Heart left ventricle (tissue), 16 donors: ENCODE measurements around the gene PDE3A. TPM values are rescaled to one million over a fixed set of nuclear protein-coding genes. Genes with fewer than 3 reads are reported as not detected.

ENCODE experiments used
- ATAC-seq, 4 donors: fragments of 200-7000 bp; cut with Tn5 transposase; one replicate each; pipeline ENCODE4 v1.9.1; 2020 to 2022; ENCODE audit warnings: moderate library complexity in 4 of 4, mild to moderate bottlenecking in 3 of 4, moderate number of reproducible peaks in 1 of 4
- DNase-seq, 5 donors: peaks; one replicate each; pipeline ENCODE4 v3.0.0-alpha.2; 2020
- H3K27ac ChIP-seq, 12 donors: fragments of 200-600 bp; sonication (generic) in 4 of 12; one replicate each; pipeline versions ENCODE4 v1.5.0 to v1.8.0; 2016 to 2022; ENCODE audit warnings: mild to moderate bottlenecking in 2 of 12
- H3K27me3 ChIP-seq, 9 donors: fragments of 200-600 bp; sonication (generic) in 2 of 9; one replicate each; pipeline versions ENCODE4 v1.5.1 to v1.8.0; 2016 to 2022; ENCODE audit warnings: mild to moderate bottlenecking in 3 of 9
- H3K36me3 ChIP-seq, 9 donors: fragments of 200-600 bp; sonication (generic) in 2 of 9; one replicate each; pipeline versions ENCODE4 v1.5.0 to v1.8.0; 2018 to 2022; ENCODE audit warnings: mild to moderate bottlenecking in 2 of 9
- H3K4me1 ChIP-seq, 12 donors: fragments of 200-600 bp; sonication (generic) in 4 of 12; one replicate each; pipeline versions ENCODE4 v1.5.0 to v1.8.0; 2016 to 2022; ENCODE audit warnings: mild to moderate bottlenecking in 3 of 12
- H3K4me3 ChIP-seq, 12 donors: fragments of 200-600 bp; sonication (generic) in 4 of 12; one replicate each; pipeline versions ENCODE4 v1.5.0 to v1.8.0; 2017 to 2022; ENCODE audit warnings: mild to moderate bottlenecking in 9 of 12, moderate library complexity in 4 of 12
- H3K9me3 ChIP-seq, 12 donors: fragments of 200-600 bp; sonication (generic) in 4 of 12; one replicate each; pipeline versions ENCODE4 v1.5.0 to v1.8.0; 2016 to 2022; ENCODE audit warnings: mild to moderate bottlenecking in 1 of 12
- CTCF ChIP-seq, 12 donors: fragments of 200-600 bp; sonication (generic) in 4 of 12; IDR thresholded peaks; one replicate each; pipeline versions ENCODE4 v1.5.0 to v1.8.0; 2018 to 2022; ENCODE audit warnings: antibody characterized with exemption in 12 of 12, mild to moderate bottlenecking in 5 of 12
- POLR2A ChIP-seq, 2 donors: fragments of 450-650 bp; IDR thresholded peaks; one replicate each; pipeline ENCODE4 v1.6.1; 2017; ENCODE audit warnings: antibody characterized with exemption in 2 of 2, mild to moderate bottlenecking in 2 of 2, moderate library complexity in 2 of 2
- WGBS, 4 donors: extraction: QIAGEN DNeasy Blood & Tissue Kit in 2 of 4; methylation state at CpG; one replicate each; pipeline versions ENCODE4 v1.1.5 to v1.1.7; 2013 to 2018; 5-methylcytosine and 5-hydroxymethylcytosine counted together
- intact Hi-C, 10 donors: fragments of 100-400 bp; cut with DNase I; formaldehyde crosslinking; loops; one replicate each; pipeline versions ENCODE4 v1.11.1 to v1.14.2; 2022
- polyA plus RNA-seq, 2 donors: library from polyadenylated mRNA; stranded (reverse); fragments of 200-250 nt; gene quantifications; one replicate each; pipeline ENCODE4 v1.2.3, GENCODE V29; 2013
- total RNA-seq, 9 donors: library from RNA; depleted of rRNA in 2 of 9; stranded (reverse); fragments of >200 nt in 2 of 9; fragmentation: NEBNext Ultra II Directional in 3 of 9; extraction: Animal tissue kit (Norgen Biotek cat#: 25700) in 3 of 9; gene quantifications; one replicate each; pipeline versions ENCODE4 v1.1.0 to v1.2.4, GENCODE V29; 2016 to 2023
- donor health status: ischemic (EF 13 %, LVEDD 7.1; RV severe dilation, severe dysfunction).
- donor health status: healthy with polysubstance abuse.
- donor health status: DM: no; HTN: yes; CAD: no.
- donor health status: DM: no; HTN: no; CAD: no.
- donor health status: ischemic (EF 25% LVEDD 6.9; RV normal size, moderate dysfunction).
- donor health status: ischemic (EF 25% LVEDD 5.7; RV mildly dilated, moderate dysfunction).
- donor health status: healthy.
- donor health status: DM: yes; HTN: yes; CAD: no.
- donor health status: ischemic (EF 35%, LVEDD 5.7; RV mildly dilated, moderate dysfunction).
- donor health status: nonischemic (EF 11% LVEDD 7.7; RV severe dilation, severe dysfunction).
- donor health status: DM: yes; HTN: yes; CAD: no.
- donor health status: PGD.
- donor health status: ischemic (EF 29% LVEDD 5.4; RV normal size, mild dysfunction).
- donor health status: nonischemic (EF 23%, LVEDD 6.1; RV moderate dilation, normal function).

Gene PDE3A
- total and polyA plus RNA-seq, 11 donors: 44.5 to 295 (median 183) TPM

GRCh38 chr12:20482491-20483054 lies 114.2 kb downstream of the PDE3A start:
- intact Hi-C loops: no loop called here
- WGBS, 4 donors: 65 to 83% (median 74%) methylated on average over 2 of the region's 2 CpGs
- H3K4me1 ChIP-seq: peaks cover 0 to 68% (median 28%) of the 10 kb centered on the region in 12 donors
- TF ChIP-seq POLR2A (IDR thresholded peaks at IDR 0.05) (no peak), CTCF (IDR thresholded peaks at IDR 0.05) (no peak)
- no peaks in the 10 kb centered on the region for H3K36me3 ChIP-seq
- H3K4me3 ChIP-seq: no peak overlapping the region
- no peak overlapping the region for H3K27ac ChIP-seq
- ATAC-seq (no peak), DNase-seq (no peak)
- no peaks in the 10 kb centered on the region for H3K9me3 ChIP-seq
- H3K27me3 ChIP-seq: no peaks in the 10 kb centered on the region

DNA sequence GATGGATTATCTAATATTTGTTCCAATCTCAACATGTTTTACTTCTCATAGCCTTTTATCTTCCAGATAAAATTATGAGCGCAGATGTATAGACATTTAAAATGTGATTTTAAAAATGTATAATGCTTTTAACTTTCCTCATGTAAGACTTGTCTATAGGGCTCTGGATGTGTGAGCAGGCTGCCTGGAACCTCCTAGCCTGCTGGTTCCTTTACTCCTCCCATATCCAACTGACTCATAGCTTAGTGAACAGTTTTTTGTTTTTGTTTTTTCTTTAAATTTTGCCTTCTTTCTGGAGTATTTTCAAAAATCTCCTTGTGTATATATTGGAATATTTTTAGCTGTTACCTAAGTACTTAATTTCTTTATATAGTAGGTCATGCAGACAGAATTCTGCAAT lies 115.4 kb downstream of the PDE3A start:
- H3K36me3 ChIP-seq: no peaks in the 10 kb centered on the region
- peaks cover 0 to 61% (median 21%) of the 10 kb centered on the region in 12 donors for H3K4me1 ChIP-seq
- no peaks in the 10 kb centered on the region for H3K9me3 ChIP-seq
- 76 to 91% (median 84%) methylated on average over 1 of the region's 1 CpG for WGBS, 4 donors
- H3K27ac ChIP-seq: no peak overlapping the region
- ATAC-seq (no peak), DNase-seq (no peak)
- no peaks in the 10 kb centered on the region for H3K27me3 ChIP-seq
- TF ChIP-seq CTCF (IDR thresholded peaks at IDR 0.05) (no peak), POLR2A (IDR thresholded peaks at IDR 0.05) (no peak)
- intact Hi-C loops: no loop called here
- no peak overlapping the region for H3K4me3 ChIP-seq

- H3K4me1 ChIP-seq: peaks cover 0 to 62% (median 18%) of the 10 kb centered on the region in 12 donors
- no peaks in the 10 kb centered on the region for H3K36me3 ChIP-seq
- H3K27me3 ChIP-seq: no peaks in the 10 kb centered on the region
- ATAC-seq: peak in 2 of 4 donors; percentile 6 to 10
- DNase-seq: no peak
- H3K4me3 ChIP-seq: no peak overlapping the region
- TF ChIP-seq POLR2A (IDR thresholded peaks at IDR 0.05) (no peak), CTCF (IDR thresholded peaks at IDR 0.05) (peak in 1 of 12 donors; percentile 6)
- peak overlapping the region in 7 of 12 donors; percentile 1 to 65 (median 21) for H3K27ac ChIP-seq
- 78 to 89% (median 85%) methylated on average over 2 of the region's 2 CpGs for WGBS, 4 donors
- intact Hi-C loops: no loop called here
- no peaks in the 10 kb centered on the region for H3K9me3 ChIP-seq
Measured at GRCh38 chr12:20486233-20486632, 117.9 kb downstream of the PDE3A start.

GRCh38 chr12:20487519-20487918 lies 119.2 kb downstream of the PDE3A start:
- H3K36me3 ChIP-seq: no peaks in the 10 kb centered on the region
- H3K4me1 ChIP-seq: peaks cover 0 to 71% (median 19%) of the 10 kb centered on the region in 12 donors
- WGBS, 4 donors: 88 to 96% (median 93%) methylated on average over 2 of the region's 2 CpGs
- peak overlapping the region in 1 of 12 donors; percentile 65 for H3K27ac ChIP-seq
- ATAC-seq (no peak), DNase-seq (no peak)
- no peaks in the 10 kb centered on the region for H3K9me3 ChIP-seq
- no peaks in the 10 kb centered on the region for H3K27me3 ChIP-seq
- no peak for TF ChIP-seq CTCF (IDR thresholded peaks at IDR 0.05)
- no peak for TF ChIP-seq POLR2A (IDR thresholded peaks at IDR 0.05)
- no peak overlapping the region for H3K4me3 ChIP-seq
- intact Hi-C loops: no loop called here
